Ovary (tissue), 9 donors: ENCODE data around the gene LAMA2. TPM values are rescaled to one million over a fixed set of nuclear protein-coding genes. Genes with fewer than 3 reads are reported as not detected.

Source experiments
- DNase-seq, 5 donors: peaks; one replicate each; pipeline ENCODE4 v3.0.0-alpha.2; 2019 to 2020
- H3K27ac ChIP-seq, 2 donors: fragments of 200-600 bp; one replicate each; pipeline versions ENCODE4 v1.5.1 to v1.8.0; 2019 to 2022
- H3K27me3 ChIP-seq: fragments of 200-600 bp; one replicate; pipeline ENCODE4 v1.8.0; 2022
- H3K36me3 ChIP-seq: fragments of 200-600 bp; sonication (generic); one replicate; pipeline ENCODE4 v1.5.1; 2019
- H3K4me1 ChIP-seq: one replicate; pipeline ENCODE4 v1.8.1; 2013; ENCODE audit warnings: mild to moderate bottlenecking, moderate library complexity; ENCODE audit not compliant: insufficient read depth
- H3K4me3 ChIP-seq: fragments of 200-600 bp; sonication (generic); one replicate; pipeline ENCODE4 v1.5.1; 2017
- H3K9me3 ChIP-seq, 2 donors: fragments of 200-600 bp in 1 of 2; sonication (generic) in 1 of 2; one replicate each; pipeline versions ENCODE4 v1.5.1 to v1.8.1; 2013 to 2019; ENCODE audit warnings: mild to moderate bottlenecking in 1 of 2, moderate library complexity in 1 of 2
- EP300 ChIP-seq: sonication (generic); formaldehyde crosslinking; IDR thresholded peaks from one replicate; pipeline ENCODE4 v1.6.1; 2017; ENCODE audit warnings: antibody characterized with exemption
- POLR2A ChIP-seq: fragments of 450-650 bp; IDR thresholded peaks from one replicate; pipeline ENCODE4 v1.6.1; 2017; ENCODE audit warnings: antibody characterized with exemption, mild to moderate bottlenecking, moderate library complexity
- WGBS, 3 donors: extraction: QIAGEN DNeasy Blood & Tissue Kit in 1 of 3; methylation state at CpG; one replicate each; pipeline versions ENCODE4 v1.1.5 to v1.1.7; 2013 to 2017; 5-methylcytosine and 5-hydroxymethylcytosine counted together
- intact Hi-C, 4 donors: fragments of 100-400 bp; cut with DNase I; formaldehyde crosslinking; loops; one replicate each; pipeline versions ENCODE4 v1.11.0 to v1.15.1; 2022 to 2023
- polyA plus RNA-seq, 2 donors: library from polyadenylated mRNA; stranded (reverse); fragments of 200-250 nt in 1 of 2; fragments of 350-450 nt in 1 of 2; fragmentation: Illumina TruSeq in 1 of 2; extraction: RNeasy Lipid Tissue Mini Kit (QIAGEN cat#74804) in 1 of 2; gene quantifications; one replicate each; pipeline ENCODE4 v1.2.3, GENCODE V29; 2013 to 2014
- total RNA-seq, 7 donors: library from RNA; depleted of rRNA in 2 of 7; stranded (reverse); fragments of >200 nt in 2 of 7; fragmentation: NEBNext Ultra II Directional in 3 of 7; extraction: Animal tissue kit (Norgen Biotek cat#: 25700) in 3 of 7; gene quantifications; one replicate each; pipeline versions ENCODE4 v1.1.0 to v1.2.4, GENCODE V29; 2016 to 2023
- TF ChIP-seq, protein P1 (sequence below), 3 donors: fragments of 450-650 bp in 2 of 3; fragments of 200-600 bp in 1 of 3; IDR thresholded peaks; one replicate each; pipeline versions ENCODE4 v1.5.1 to v1.8.0; 2016 to 2022; ENCODE audit warnings: antibody characterized with exemption in 3 of 3, mild to moderate bottlenecking in 1 of 3
- donor health status: DM: no; HTN: no; CAD: no; lungs with moderate emphysema.
- donor health status: DM: no; HTN: no; CAD: no.
- donor health status: Bipolar disorder and iron deficiency.
- donor health status: DM: yes; HTN: yes; CAD: no.
- donor health status: DM: no; HTN: no; CAD: no.
- donor health status: DM: yes; HTN: yes; CAD: no.

The LAMA2 gene
- total and polyA plus RNA-seq, 9 donors = 42.5 to 226 (median 121) TPM

DNA sequence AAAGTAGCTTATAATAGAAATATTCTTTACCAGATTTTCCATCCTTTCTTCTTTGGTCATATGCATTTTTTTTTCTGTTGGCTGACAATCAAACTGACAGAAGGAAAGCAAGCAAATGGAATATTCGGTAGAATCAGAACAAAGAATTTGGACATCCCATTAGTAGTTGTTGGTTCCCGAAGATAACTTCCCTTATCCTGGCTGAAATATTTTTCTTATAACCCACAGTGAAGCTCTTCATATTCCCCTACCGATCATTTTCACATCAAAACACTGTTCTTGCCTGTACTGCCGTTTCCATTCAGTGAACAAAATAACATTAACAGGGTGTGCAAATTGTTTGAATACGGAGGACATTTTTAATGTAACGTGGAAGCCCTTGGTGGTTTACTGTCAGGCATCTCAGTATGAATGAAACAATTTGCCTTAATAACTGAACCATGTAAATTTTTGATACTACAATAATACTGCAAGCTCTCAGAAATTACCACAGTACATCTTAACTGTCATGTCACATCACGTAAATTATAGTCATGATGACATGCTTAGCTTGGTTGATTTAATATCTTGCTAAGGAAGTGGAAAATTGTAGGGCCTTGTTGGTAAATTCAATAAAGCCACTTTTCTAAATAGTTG is 311.5 kb downstream of the LAMA2 start:
- 95 to 97% (median 96%) methylated on average over 7 of the region's 7 CpGs for WGBS, 3 donors
- intact Hi-C loops = no loop called here
- no peaks in the 10 kb centered on the region for H3K27me3 ChIP-seq
- H3K4me1 ChIP-seq = no peaks in the 10 kb centered on the region
- no peaks in the 10 kb centered on the region for H3K36me3 ChIP-seq
- TF ChIP-seq EP300 (no peak), POLR2A (no peak)
- TF ChIP-seq, protein P1, sequence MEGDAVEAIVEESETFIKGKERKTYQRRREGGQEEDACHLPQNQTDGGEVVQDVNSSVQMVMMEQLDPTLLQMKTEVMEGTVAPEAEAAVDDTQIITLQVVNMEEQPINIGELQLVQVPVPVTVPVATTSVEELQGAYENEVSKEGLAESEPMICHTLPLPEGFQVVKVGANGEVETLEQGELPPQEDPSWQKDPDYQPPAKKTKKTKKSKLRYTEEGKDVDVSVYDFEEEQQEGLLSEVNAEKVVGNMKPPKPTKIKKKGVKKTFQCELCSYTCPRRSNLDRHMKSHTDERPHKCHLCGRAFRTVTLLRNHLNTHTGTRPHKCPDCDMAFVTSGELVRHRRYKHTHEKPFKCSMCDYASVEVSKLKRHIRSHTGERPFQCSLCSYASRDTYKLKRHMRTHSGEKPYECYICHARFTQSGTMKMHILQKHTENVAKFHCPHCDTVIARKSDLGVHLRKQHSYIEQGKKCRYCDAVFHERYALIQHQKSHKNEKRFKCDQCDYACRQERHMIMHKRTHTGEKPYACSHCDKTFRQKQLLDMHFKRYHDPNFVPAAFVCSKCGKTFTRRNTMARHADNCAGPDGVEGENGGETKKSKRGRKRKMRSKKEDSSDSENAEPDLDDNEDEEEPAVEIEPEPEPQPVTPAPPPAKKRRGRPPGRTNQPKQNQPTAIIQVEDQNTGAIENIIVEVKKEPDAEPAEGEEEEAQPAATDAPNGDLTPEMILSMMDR (IDR thresholded peaks at IDR 0.05) = no peak
- H3K4me3 ChIP-seq = no peak overlapping the region
- DNase-seq = no peak
- no peak overlapping the region for H3K27ac ChIP-seq
- no peaks in the 10 kb centered on the region for H3K9me3 ChIP-seq

DNA sequence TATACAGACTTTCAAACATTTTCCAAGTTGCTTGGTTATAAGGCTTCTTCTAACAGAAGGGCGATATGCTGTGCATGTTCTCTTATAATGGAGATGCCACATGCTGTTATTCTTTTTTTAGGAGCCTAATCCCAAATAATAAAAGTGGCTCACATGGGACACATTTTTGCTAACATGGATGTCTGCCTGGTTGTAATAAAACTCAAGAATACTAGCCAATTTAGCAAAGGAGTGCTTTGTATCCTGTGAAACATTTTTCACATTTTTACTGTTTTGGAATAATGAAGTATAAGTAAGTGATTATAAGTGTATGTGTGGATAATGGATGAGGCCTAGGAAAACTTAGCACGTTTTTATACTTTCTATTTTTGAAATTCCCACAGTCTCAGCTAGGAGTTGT is 312.2 kb downstream of the LAMA2 start:
- Histone ChIP-seq H3K4me3 (no peak overlapping the region), H3K36me3 (no peaks in the 10 kb centered on the region), H3K4me1 (no peaks in the 10 kb centered on the region), H3K27me3 (no peaks in the 10 kb centered on the region), H3K9me3 (no peaks in the 10 kb centered on the region), H3K27ac (no peak overlapping the region)
- TF ChIP-seq EP300 = no peak
- TF ChIP-seq POLR2A = no peak
- TF ChIP-seq, protein P1 (IDR thresholded peaks at IDR 0.05) = no peak
- intact Hi-C loops = no loop called here
- WGBS, 3 donors = 64 to 81% (median 76%) methylated on average over 2 of the region's 2 CpGs
- DNase-seq = no peak

DNA sequence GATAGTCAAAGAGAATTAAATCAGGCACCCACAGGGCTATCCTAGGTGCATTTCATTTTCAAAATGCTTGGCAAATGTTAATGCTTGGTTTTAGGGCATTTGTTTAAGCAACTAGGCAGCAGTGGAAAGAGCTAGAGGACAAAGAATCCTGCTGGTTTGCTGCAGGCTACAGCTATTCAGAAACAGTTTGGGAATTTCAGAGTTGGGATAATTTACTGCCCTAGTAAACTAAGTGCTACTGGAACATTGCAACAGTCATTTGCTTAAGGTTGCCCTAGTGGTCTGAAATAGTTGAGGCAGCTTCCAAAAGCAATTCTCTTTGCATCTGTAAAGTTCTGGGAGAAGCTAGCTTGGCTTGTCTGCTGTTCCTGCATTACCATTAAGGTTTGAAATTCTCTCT is 312.7 kb downstream of the LAMA2 start:
- H3K27ac ChIP-seq = no peak overlapping the region
- TF ChIP-seq EP300 = no peak
- no peak for TF ChIP-seq POLR2A
- TF ChIP-seq, protein P1 (IDR thresholded peaks at IDR 0.05) = no peak

DNA sequence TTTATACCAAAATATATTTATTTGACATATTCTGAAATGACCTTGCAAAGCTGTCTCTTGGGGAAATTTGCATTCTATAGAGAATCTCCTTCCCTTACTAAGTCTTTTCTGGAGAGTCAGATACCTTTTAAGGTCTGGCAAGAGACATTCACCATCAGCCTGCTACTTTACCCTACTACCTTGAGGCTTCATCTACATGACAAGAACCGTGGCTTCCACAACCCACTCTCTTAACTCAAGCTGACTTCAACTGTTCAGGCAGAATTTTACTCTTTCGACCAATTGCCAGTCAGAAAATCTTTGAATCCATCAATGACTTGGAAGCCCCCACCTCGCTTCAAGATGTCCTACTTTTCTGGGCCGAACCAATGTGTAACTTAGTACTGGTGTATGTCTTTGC is 314.2 kb downstream of the LAMA2 start:
- Histone ChIP-seq H3K4me1 (no peaks in the 10 kb centered on the region), H3K4me3 (no peak overlapping the region), H3K27ac (no peak overlapping the region), H3K27me3 (no peaks in the 10 kb centered on the region), H3K9me3 (no peaks in the 10 kb centered on the region), H3K36me3 (no peaks in the 10 kb centered on the region)
- TF ChIP-seq POLR2A (no peak), EP300 (no peak)
- TF ChIP-seq, protein P1 (IDR thresholded peaks at IDR 0.05) = no peak
- intact Hi-C loops = no loop called here
- DNase-seq = no peak
- 92 to 97% (median 93%) methylated on average over 4 of the region's 4 CpGs for WGBS, 3 donors

More for the DNA sequence above, 312.7 kb downstream of the LAMA2 start:
- H3K27me3 ChIP-seq = no peaks in the 10 kb centered on the region
- H3K4me1 ChIP-seq = no peaks in the 10 kb centered on the region
- DNase-seq = no peak
- H3K9me3 ChIP-seq = no peaks in the 10 kb centered on the region
- H3K36me3 ChIP-seq = no peaks in the 10 kb centered on the region
- H3K4me3 ChIP-seq = no peak overlapping the region
- intact Hi-C loops = no loop called here
